Coronary artery (tissue), 2 donors: ENCODE results near the gene TRABD2B.
A peak's percentile ranks its signal among the peaks of the same experiment; 100 is the strongest.

Source experiments
- DNase-seq: peaks from one replicate; pipeline ENCODE4 v3.0.0-alpha.2; 2017; ENCODE audit warnings: low spot score
- H3K27ac ChIP-seq, 2 donors: fragments of 200-600 bp; sonication (generic); one replicate each; pipeline ENCODE4 v1.5.1; 2016 to 2019
- H3K4me3 ChIP-seq: fragments of 200-600 bp; sonication (generic); 2 replicates; pipeline ENCODE4 v1.5.1; 2016; ENCODE audit warnings: mild to moderate bottlenecking, moderate library complexity
- TF ChIP-seq, protein P1 (sequence below): fragments of 200-600 bp; sonication (generic); IDR thresholded peaks from one replicate; pipeline ENCODE4 v1.5.1; 2019; ENCODE audit warnings: antibody characterized with exemption

The TRABD2B gene

DNA sequence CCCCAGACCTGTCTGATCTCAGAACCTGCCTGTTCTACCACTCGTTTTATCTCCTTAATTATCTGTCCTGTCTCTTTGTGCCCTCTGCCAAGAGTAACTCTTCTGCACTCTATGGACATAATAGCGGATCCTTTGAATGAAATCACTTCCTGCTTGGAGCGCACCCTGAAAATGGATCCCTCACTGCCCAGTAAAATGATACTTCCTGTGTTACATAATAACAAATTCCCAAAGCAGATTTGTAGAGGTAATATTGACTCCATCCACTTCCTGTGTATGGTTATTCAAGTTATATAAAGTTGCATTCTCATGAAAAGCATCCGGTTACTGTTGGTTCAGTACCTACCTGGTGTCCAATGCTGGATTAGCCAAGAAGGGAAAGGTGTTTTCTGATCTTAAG is 246.0 kb downstream of the TRABD2B start:
- TF ChIP-seq, protein P1, sequence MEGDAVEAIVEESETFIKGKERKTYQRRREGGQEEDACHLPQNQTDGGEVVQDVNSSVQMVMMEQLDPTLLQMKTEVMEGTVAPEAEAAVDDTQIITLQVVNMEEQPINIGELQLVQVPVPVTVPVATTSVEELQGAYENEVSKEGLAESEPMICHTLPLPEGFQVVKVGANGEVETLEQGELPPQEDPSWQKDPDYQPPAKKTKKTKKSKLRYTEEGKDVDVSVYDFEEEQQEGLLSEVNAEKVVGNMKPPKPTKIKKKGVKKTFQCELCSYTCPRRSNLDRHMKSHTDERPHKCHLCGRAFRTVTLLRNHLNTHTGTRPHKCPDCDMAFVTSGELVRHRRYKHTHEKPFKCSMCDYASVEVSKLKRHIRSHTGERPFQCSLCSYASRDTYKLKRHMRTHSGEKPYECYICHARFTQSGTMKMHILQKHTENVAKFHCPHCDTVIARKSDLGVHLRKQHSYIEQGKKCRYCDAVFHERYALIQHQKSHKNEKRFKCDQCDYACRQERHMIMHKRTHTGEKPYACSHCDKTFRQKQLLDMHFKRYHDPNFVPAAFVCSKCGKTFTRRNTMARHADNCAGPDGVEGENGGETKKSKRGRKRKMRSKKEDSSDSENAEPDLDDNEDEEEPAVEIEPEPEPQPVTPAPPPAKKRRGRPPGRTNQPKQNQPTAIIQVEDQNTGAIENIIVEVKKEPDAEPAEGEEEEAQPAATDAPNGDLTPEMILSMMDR, result no peak
- no peak for DNase-seq
- Histone ChIP-seq H3K27ac (peak overlapping the region in 1 of 2 donors; percentile 87), H3K4me3 (no peak overlapping the region)

- H3K27ac ChIP-seq, result no peak overlapping the region
- H3K4me3 ChIP-seq, result no peak overlapping the region
- TF ChIP-seq, protein P1, result no peak
- DNase-seq, result peak; percentile 45
Observed at GRCh38 chr1:47745715-47746609, 251.2 kb downstream of the TRABD2B start.

DNA sequence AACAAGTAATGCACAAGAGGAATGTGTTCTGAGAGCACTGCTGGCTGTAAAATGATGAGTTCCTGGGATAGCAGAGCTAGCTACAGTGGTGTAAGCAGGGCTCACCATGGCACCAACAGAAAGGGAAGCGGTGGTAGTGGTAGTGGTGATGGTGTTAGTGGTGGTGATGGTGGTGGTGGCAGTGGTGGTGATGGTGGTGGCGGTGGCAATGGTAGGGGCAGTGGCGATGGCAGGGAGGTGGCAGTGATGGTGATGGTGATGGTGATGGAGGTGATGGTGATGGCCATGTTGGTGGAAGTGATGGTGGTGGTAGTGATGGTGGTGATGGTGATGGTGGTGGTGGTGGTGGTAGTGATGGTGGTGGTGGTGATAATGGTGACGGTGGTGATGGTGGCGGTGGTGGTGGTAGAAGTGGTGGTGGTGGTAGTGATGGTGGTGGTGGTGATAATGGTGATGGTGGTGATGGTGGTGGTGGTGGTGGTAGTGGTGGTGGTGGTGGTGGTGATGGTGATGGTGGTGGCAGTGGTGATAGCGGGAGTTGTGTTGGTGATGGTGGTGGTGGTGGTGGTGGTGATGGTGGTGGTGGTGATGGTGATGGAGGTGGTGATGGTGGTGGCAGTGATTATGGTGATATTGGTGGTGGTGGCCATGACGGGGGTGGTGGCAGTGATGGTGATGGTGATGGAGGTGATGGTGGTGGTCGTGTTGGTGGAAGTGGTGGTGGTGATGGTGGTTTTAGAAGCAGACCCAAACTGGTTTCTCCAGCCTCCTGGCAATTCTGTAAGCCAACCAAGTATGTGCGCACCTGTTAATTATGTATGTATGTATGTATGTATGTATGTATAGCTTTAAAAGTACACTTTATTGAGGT is 254.1 kb downstream of the TRABD2B start:
- H3K4me3 ChIP-seq, result no peak overlapping the region
- H3K27ac ChIP-seq, result no peak overlapping the region
- no peak for DNase-seq
- TF ChIP-seq, protein P1, result no peak

GRCh38 chr1:47738560-47739182 is 258.5 kb downstream of the TRABD2B start:
- Histone ChIP-seq H3K4me3 (no peak overlapping the region), H3K27ac (no peak overlapping the region)
- no peak for DNase-seq
- TF ChIP-seq, protein P1, result peak; percentile 54

GRCh38 chr1:47732489-47732888 is 264.7 kb downstream of the TRABD2B start:
- Histone ChIP-seq H3K27ac (no peak overlapping the region), H3K4me3 (no peak overlapping the region)
- TF ChIP-seq, protein P1, result no peak
- DNase-seq, result no peak

GRCh38 chr1:47731730-47732129 is 265.5 kb downstream of the TRABD2B start:
- H3K27ac ChIP-seq, result no peak overlapping the region
- no peak overlapping the region for H3K4me3 ChIP-seq
- TF ChIP-seq, protein P1, result no peak
- no peak for DNase-seq
